Neural cell (in vitro differentiated cells): ENCODE measurements around the gene GALNT10.

ENCODE experiments used
- EP300 ChIP-seq: fragments of 450-650 bp; conservative IDR thresholded peaks from 2 replicates; pipeline ENCODE4 v1.6.1; 2014; ENCODE audit warnings: antibody characterized with exemption, mild to moderate bottlenecking, moderate library complexity; ENCODE audit not compliant: poor library complexity, severe bottlenecking
- EZH2 ChIP-seq: fragments of 200-600, 300-800 bp; shearing (Covaris generic), sonication (generic); IDR thresholded peaks from 2 replicates; pipeline ENCODE4 v1.6.1; 2014; ENCODE audit warnings: antibody characterized with exemption, low read length, borderline replicate concordance, mild to moderate bottlenecking; ENCODE audit not compliant: insufficient read depth, poor library complexity, severe bottlenecking
- MXI1 ChIP-seq: fragments of 450-650 bp; conservative IDR thresholded peaks from 2 replicates; pipeline ENCODE4 v1.6.1; 2014; ENCODE audit warnings: antibody characterized with exemption, mild to moderate bottlenecking; ENCODE audit not compliant: poor library complexity, severe bottlenecking
- POLR2AphosphoS5 ChIP-seq: IDR thresholded peaks from 2 replicates; pipeline ENCODE4 v1.6.1; 2012
- RAD21 ChIP-seq: fragments of 450-650 bp; conservative IDR thresholded peaks from 2 replicates; pipeline ENCODE4 v1.6.1; 2014; ENCODE audit warnings: antibody characterized with exemption, mild to moderate bottlenecking, moderate library complexity
- REST ChIP-seq: IDR thresholded peaks from 2 replicates; pipeline ENCODE4 v1.6.1; 2012; ENCODE audit warnings: borderline replicate concordance
- SMC3 ChIP-seq: fragments of 450-650 bp; conservative IDR thresholded peaks from 2 replicates; pipeline ENCODE4 v1.6.1; 2014; ENCODE audit warnings: antibody characterized with exemption, mild to moderate bottlenecking, moderate library complexity; ENCODE audit not compliant: poor library complexity
- TAF1 ChIP-seq: IDR thresholded peaks from 2 replicates; pipeline ENCODE4 v1.6.1; 2012; ENCODE audit warnings: low read depth
- TF ChIP-seq, protein P1 (sequence below): fragments of 450-650 bp; IDR thresholded peaks from 2 replicates; pipeline ENCODE4 v1.5.1; 2014; ENCODE audit warnings: antibody characterized with exemption, mild to moderate bottlenecking, moderate library complexity; ENCODE audit not compliant: poor library complexity, severe bottlenecking

DNA sequence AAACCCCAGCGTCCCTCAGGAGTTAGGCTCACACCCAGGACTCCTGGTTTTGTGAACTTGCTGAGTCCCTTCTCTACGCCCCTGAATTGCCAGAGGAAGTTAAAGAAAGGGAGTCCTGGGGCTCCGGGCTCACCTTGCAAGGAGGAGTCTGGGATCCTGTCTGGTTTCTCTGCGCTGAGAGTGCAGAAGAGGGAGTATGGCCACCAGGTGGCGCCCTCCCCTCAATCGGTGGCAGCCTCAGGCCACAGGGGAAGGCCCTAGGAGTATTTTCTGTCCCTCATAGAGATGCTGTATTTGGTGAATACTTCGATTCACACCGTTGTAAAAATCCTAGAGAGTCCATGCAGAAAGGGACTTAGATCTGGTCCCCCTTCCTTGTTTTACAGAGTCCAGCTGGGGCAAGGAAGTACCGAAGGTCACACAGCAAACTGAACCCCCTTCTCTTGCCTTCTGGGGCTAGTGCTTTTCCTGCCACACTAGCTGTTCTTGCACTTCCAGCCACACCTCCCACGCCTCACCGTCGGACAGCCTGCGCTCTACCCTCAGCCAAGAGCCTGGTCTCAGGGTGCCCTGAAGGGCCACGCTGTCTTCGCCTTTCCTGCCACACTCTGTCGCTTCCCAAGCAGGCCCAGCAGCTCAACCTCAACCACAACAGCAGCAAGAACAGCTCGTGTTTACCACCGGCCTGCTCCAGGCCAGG, 277.3 kb downstream of the GALNT10 start:
- TF ChIP-seq, protein P1, sequence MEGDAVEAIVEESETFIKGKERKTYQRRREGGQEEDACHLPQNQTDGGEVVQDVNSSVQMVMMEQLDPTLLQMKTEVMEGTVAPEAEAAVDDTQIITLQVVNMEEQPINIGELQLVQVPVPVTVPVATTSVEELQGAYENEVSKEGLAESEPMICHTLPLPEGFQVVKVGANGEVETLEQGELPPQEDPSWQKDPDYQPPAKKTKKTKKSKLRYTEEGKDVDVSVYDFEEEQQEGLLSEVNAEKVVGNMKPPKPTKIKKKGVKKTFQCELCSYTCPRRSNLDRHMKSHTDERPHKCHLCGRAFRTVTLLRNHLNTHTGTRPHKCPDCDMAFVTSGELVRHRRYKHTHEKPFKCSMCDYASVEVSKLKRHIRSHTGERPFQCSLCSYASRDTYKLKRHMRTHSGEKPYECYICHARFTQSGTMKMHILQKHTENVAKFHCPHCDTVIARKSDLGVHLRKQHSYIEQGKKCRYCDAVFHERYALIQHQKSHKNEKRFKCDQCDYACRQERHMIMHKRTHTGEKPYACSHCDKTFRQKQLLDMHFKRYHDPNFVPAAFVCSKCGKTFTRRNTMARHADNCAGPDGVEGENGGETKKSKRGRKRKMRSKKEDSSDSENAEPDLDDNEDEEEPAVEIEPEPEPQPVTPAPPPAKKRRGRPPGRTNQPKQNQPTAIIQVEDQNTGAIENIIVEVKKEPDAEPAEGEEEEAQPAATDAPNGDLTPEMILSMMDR = peak; percentile 91
- TF ChIP-seq EP300 (no peak), TAF1 (no peak), POLR2AphosphoS5 (no peak), SMC3 (peak; percentile 94), EZH2 (no peak), REST (no peak), MXI1 (no peak), RAD21 (peak; percentile 84)
